Adrenal gland (tissue), 12 donors: ENCODE results near the gene POLL. TPM values are rescaled to one million over a fixed set of nuclear protein-coding genes. Genes with fewer than 3 reads are reported as not detected.

Experiments
- DNase-seq, 7 donors: peaks; one replicate each; pipeline ENCODE4 v3.0.0-alpha.2; 2019 to 2020
- H3K27ac ChIP-seq, 5 donors: fragments of 200-600 bp; sonication (generic) in 4 of 5; 1 replicate in 3 of 5; 2 replicates in 2 of 5; pipeline versions ENCODE4 v1.5.1 to v1.8.0; 2016 to 2020; ENCODE audit warnings: mild to moderate bottlenecking in 1 of 5
- H3K27me3 ChIP-seq: fragments of 200-600 bp; 2 replicates; pipeline ENCODE4 v1.8.0; 2021
- H3K36me3 ChIP-seq, 2 donors: fragments of 200-600 bp; replicated peaks in 1 of 2; 1 replicate in 1 of 2; 2 replicates in 1 of 2; pipeline versions ENCODE4 v1.5.1 to v1.8.0; 2018 to 2022
- H3K4me1 ChIP-seq, 2 donors: fragments of 200-600 bp; replicated peaks in 1 of 2; 1 replicate in 1 of 2; 2 replicates in 1 of 2; pipeline versions ENCODE4 v1.5.1 to v1.8.0; 2018 to 2021
- H3K4me3 ChIP-seq, 4 donors: fragments of 200-600 bp; sonication (generic) in 3 of 4; one replicate each; pipeline ENCODE4 v1.5.1; 2016 to 2018
- H3K9me3 ChIP-seq, 3 donors: fragments of 200-600 bp; sonication (generic) in 1 of 3; replicated peaks in 1 of 3; 1 replicate in 2 of 3; 2 replicates in 1 of 3; pipeline versions ENCODE4 v1.5.1 to v1.8.0; 2016 to 2021
- POLR2A ChIP-seq, 2 donors: fragments of 450-650 bp; IDR thresholded peaks; one replicate each; pipeline ENCODE4 v1.6.1; 2017; ENCODE audit warnings: antibody characterized with exemption in 2 of 2, mild to moderate bottlenecking in 2 of 2, moderate library complexity in 1 of 2
- WGBS, 4 donors: extraction: QIAGEN DNeasy Blood & Tissue Kit in 2 of 4; methylation state at CpG; one replicate each; pipeline versions ENCODE4 v1.1.5 to v1.1.7; 2013 to 2017; 5-methylcytosine and 5-hydroxymethylcytosine counted together
- intact Hi-C, 2 donors: fragments of 100-400 bp; cut with DNase I; formaldehyde crosslinking; loops; one replicate each; pipeline versions ENCODE4 v1.14.1 to v1.15.0; 2022 to 2023
- polyA plus RNA-seq, 3 donors: library from polyadenylated mRNA; stranded (reverse); fragments of 200-250 nt in 2 of 3; fragments of 350-450 nt in 1 of 3; fragmentation: Illumina TruSeq in 1 of 3; extraction: RNeasy Lipid Tissue Mini Kit (QIAGEN cat#74804) in 1 of 3; gene quantifications; one replicate each; pipeline ENCODE4 v1.2.3, GENCODE V29; 2013 to 2014
- total RNA-seq, 9 donors: library from RNA; depleted of rRNA in 4 of 9; stranded (reverse); fragments of >200 nt in 4 of 9; fragments of 120-200 nt in 1 of 9; fragmentation: NEBNext Ultra II Directional in 1 of 9; extraction: Animal tissue kit (Norgen Biotek cat#: 25700) in 1 of 9; gene quantifications; one replicate each; pipeline versions ENCODE4 v1.1.0 to v1.2.4, GENCODE V29; 2013 to 2023
- TF ChIP-seq, protein P1 (sequence below), 6 experiments: fragments of 450-650 bp in 4 of 6; fragments of 200-600 bp in 2 of 6; sonication (generic) in 1 of 6; IDR thresholded peaks; 1 replicate in 5 of 6; 2 replicates in 1 of 6; pipeline versions ENCODE4 v1.5.1 to v1.8.0; 2016 to 2021; ENCODE audit warnings: antibody characterized with exemption in 6 of 6, mild to moderate bottlenecking in 2 of 6, moderate library complexity in 1 of 6
- donor health status: healthy with polysubstance abuse.
- donor health status: Bipolar disorder and iron deficiency.
- donor health status: DM: yes; HTN: yes; CAD: no.
- donor health status: DM: no; HTN: no; CAD: no.
- donor health status: DM: no; HTN: no; CAD: no.
- donor health status: DM: yes; HTN: yes; CAD: no.

POLL gene
- total and polyA plus RNA-seq, 12 donors, result 10.1 to 83.7 (median 31.5) TPM

DNA sequence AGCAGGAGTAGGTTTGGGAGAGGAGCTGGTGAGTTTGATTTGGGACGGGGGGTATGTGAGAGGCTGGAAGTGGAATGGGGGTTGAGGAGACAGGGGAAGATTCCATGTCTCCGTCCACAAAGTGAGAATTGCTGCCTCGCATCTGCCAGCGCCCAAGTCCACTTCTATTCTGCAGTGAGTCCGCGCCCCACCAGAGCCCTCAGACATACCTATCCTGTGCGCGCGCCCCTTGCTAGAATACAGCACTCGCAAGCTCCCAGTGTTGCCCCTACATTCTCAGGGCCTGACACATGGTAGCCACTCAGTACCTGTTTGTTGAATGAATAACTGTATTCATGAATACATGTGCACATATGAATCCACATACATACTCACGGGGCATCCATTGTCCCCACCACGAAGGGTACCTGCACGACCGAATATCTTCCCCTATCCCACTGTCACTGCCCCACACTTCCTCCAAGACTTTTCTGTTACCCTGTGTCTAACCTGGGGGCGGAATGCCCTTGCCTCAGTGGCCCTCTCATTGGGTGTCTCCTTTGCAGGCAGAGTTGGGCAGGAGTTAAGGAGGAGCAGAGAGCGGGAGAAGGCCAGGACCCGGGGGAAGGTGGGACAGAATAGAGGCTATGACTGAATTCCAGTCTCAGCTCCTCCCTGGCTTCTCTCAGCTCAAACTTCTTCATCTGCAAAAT is 19.9 kb downstream of the POLL start:
- no peaks in the 10 kb centered on the region for H3K36me3 ChIP-seq
- H3K4me1 ChIP-seq, result peaks cover 17 to 23% of the 10 kb centered on the region in 2 donors
- 85 to 91% (median 87%) methylated on average over 17 of the region's 17 CpGs for WGBS, 4 donors
- intact Hi-C loops, result loop anchor here (5.0 to 10.0 kb wide), 4 partner anchors 123 to 403 kb away; no protein-coding TSS in a partner anchor
- H3K9me3 ChIP-seq, result peaks cover 0 to 8% (median 0%) of the 10 kb centered on the region in 3 donors
- H3K4me3 ChIP-seq, result no peak overlapping the region
- TF ChIP-seq, protein P1, sequence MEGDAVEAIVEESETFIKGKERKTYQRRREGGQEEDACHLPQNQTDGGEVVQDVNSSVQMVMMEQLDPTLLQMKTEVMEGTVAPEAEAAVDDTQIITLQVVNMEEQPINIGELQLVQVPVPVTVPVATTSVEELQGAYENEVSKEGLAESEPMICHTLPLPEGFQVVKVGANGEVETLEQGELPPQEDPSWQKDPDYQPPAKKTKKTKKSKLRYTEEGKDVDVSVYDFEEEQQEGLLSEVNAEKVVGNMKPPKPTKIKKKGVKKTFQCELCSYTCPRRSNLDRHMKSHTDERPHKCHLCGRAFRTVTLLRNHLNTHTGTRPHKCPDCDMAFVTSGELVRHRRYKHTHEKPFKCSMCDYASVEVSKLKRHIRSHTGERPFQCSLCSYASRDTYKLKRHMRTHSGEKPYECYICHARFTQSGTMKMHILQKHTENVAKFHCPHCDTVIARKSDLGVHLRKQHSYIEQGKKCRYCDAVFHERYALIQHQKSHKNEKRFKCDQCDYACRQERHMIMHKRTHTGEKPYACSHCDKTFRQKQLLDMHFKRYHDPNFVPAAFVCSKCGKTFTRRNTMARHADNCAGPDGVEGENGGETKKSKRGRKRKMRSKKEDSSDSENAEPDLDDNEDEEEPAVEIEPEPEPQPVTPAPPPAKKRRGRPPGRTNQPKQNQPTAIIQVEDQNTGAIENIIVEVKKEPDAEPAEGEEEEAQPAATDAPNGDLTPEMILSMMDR (IDR thresholded peaks at IDR 0.05), result no peak
- TF ChIP-seq POLR2A (IDR thresholded peaks at IDR 0.05), result no peak
- peaks cover 9% of the 10 kb centered on the region for H3K27me3 ChIP-seq
- peak in 2 of 7 donors; percentile 15 to 53 for DNase-seq
- no peak overlapping the region for H3K27ac ChIP-seq

DNA sequence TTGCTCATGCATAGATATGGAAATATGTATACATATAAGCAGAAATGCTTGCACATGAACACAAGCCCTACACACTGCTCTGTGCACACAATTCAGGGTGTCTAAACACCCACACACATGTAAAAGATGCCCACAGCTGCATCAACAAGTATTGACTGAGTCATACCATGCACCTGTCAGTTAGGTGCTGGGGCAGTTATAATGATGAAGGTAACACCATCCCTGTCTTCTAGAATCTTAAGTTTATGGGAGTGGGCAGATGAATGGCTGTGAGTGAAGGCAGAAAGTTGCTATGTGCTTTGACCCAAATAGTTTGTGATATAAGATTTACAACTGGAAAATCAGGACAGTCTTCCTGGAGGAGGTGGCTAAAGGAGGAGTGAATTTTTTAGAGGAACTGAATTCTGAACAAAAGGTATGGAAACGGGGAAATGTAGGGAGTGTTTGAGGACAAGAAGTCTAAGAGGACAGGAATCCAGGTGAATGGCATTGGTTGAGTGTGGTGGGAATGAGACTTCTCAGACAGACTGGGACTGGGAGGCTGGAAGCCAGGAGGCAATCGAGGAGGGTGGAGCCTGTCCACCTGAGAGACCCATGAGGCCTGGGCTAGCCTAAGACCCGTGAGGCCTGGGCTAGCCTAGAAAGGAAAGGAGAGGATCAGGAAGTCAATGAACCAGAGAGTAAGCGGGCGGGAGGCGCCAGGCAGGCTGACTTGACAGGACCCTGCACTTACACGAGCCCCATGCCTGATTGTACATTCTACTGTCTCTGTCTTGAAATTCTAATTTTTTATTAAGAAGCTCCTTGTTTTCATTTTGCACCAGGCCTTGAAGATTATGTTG is 20.7 kb downstream of the POLL start:
- no peaks in the 10 kb centered on the region for H3K36me3 ChIP-seq
- peaks cover 0 to 1% (median 0%) of the 10 kb centered on the region in 3 donors for H3K9me3 ChIP-seq
- intact Hi-C loops, result loop anchor here (5.0 to 10.0 kb wide), 4 partner anchors 123 to 403 kb away; no protein-coding TSS in a partner anchor
- peak in 2 of 7 donors; percentile 20 to 52 for DNase-seq
- no peak overlapping the region for H3K4me3 ChIP-seq
- no peak overlapping the region for H3K27ac ChIP-seq
- TF ChIP-seq, protein P1 (IDR thresholded peaks at IDR 0.05), result no peak
- no peak for TF ChIP-seq POLR2A (IDR thresholded peaks at IDR 0.05)
- WGBS, 4 donors, result 64 to 72% (median 68%) methylated on average over 7 of the region's 7 CpGs
- peaks cover 17 to 23% of the 10 kb centered on the region in 2 donors for H3K4me1 ChIP-seq
- peaks cover 9% of the 10 kb centered on the region for H3K27me3 ChIP-seq

DNA sequence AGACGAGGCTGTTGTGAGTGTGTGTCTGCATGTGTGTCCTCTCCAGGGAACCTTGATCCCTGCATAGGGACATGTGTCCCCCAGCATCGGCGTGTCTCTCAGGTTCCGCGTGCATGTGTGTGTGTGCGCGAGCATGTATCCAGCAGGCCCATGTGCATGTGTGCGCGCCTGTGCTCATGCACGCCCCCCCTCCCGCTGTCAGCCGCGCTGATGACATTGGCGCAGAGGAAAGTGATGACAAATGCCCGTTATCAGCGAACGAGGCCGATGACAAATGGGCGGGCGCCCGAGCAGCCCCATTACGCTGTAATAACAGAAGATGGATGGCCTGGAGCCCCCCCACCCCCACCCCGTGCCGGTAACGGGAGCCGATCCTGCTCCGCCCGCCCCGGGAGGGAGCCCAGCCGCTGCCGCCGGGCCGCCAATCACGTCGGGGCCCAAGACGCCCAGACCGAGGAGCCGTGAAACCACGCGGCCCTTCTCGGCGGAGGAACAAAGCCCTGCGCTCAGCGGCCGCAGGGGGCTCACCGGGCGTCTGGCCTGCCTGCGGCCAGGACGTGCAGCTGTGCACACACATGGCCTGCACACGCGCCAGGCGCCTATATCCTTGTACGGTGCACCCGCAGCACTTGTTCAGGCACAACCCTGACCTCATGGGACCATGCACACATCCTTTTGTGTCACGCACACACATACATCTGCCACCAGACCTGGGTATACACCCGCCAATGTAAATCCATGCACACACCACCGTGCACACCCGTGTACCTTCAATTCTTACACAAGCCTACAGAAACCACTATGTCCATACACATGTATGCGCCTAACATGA is 21.5 kb downstream of the POLL start:
- peaks cover 17 to 23% of the 10 kb centered on the region in 2 donors for H3K4me1 ChIP-seq
- TF ChIP-seq POLR2A (IDR thresholded peaks at IDR 0.05), result no peak
- TF ChIP-seq, protein P1 (IDR thresholded peaks at IDR 0.05), result no peak
- peaks cover 9% of the 10 kb centered on the region for H3K27me3 ChIP-seq
- H3K36me3 ChIP-seq, result no peaks in the 10 kb centered on the region
- WGBS, 4 donors, result 8 to 22% (median 13%) methylated on average over 18 to 59 of the region's 59 CpGs
- H3K9me3 ChIP-seq, result no peaks in the 10 kb centered on the region
- peak in 5 of 7 donors; percentile 41 to 74 (median 64) for DNase-seq
- no peak overlapping the region for H3K27ac ChIP-seq
- intact Hi-C loops, result loop anchor here (5.0 to 10.0 kb wide), 4 partner anchors 122 to 402 kb away; no protein-coding TSS in a partner anchor
- peak overlapping the region in 1 of 4 donors; percentile 45 for H3K4me3 ChIP-seq
